ENCODE data around the gene CNP.
"Not testable (repeated sequence)": the region's sequence is repeated elsewhere in the genome, so short reads cannot be mapped to it uniquely, and the experiment has no call there.

Gene CNP

DNA sequence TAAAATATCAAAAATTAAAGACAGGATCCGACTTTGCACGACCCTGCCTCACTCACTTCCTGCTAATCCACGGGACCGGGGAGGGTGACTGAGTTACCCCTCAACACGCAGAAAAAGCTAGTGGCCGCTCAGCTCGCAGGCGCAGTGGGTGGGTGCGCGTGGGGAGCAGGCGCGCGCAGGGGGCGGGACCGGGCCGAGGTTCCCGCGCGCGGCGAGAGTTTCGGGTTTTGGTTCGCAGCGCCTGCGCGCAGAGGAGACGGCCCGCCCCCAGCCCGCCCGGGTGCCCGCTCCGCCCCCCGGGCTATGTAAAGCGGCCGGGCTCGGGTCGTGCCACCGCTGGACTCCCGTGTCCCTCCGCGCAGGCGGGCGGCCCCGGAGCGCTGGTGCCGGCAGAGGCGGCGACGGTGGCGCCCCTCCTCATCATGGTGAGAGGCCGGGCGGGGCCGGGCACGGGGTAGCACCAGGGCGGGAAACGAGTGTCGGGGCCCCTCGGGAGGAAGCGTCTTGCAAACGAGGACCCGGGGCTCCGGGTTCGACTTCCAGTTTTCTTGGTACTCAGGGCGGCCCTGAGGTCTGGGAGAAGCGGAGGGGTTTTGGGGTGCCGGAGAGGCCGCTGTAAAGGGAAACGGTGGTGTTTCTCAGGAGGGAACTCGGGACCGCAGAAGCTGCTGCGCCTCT lies at the start of gene CNP:
CNP (plus strand) TSS at position 333 of the 678 bp plus-strand sequence; CDS start at position 423, 90 bp downstream.
- DNase-seq (ENCODE audit: low read depth): peak; percentile 84

GRCh38 chr17:41917192-41917591 lies 49.4 kb upstream of the CNP start:
- DNase-seq (ENCODE audit: low read depth): no peak

GRCh38 chr17:41917679-41918313 lies 48.8 kb upstream of the CNP start:
- peak; percentile 4 for DNase-seq (ENCODE audit: low read depth)

DNA sequence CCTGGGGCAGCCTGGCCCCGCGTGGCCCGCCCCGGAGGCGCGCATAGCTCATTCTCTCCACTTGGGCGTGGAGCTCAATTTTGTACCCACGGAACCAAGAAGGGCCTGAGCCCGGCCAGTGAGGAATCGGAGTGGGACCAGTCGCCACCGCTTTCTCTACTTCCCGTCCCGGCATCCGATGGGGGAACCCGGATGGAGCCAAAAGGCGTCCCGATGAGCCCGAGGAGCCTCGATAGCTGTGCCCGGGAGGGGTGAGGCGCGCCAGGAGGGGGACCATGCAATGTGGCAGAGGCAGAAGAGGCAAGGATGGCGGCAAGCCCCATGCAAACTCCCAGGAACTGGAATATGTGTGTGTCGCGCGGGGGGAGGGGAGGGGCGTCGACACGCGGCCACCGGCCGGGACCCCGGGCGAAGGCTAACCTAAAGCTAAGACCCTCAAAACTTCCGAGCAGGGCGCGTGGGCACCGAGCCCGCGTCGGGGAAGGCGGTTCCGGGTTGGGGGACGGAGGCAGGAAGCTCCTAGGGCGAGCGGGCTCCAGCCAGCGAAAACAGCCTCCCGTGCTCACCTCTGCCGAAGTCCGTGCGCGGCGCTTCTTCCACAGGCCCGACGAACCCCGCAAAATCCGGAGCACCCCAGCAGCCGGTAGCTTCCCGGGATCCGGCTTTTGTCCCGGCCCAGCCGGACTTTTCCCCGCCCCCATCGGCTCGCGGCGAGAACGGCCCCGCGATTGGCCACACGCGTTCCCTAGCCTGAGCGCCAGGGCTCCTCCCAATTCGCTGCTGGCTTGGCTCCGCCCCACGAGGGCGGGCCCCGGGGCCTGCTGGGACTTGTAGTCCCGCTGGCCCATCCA lies 48.1 kb upstream of the CNP start, which contains the start of gene ACLY:
ACLY (minus strand) TSS at position 638 of the 851 bp plus-strand sequence. CDS start 5,078 bp downstream, outside the sequence.
- DNase-seq (ENCODE audit: low read depth): peak; percentile 94

DNA sequence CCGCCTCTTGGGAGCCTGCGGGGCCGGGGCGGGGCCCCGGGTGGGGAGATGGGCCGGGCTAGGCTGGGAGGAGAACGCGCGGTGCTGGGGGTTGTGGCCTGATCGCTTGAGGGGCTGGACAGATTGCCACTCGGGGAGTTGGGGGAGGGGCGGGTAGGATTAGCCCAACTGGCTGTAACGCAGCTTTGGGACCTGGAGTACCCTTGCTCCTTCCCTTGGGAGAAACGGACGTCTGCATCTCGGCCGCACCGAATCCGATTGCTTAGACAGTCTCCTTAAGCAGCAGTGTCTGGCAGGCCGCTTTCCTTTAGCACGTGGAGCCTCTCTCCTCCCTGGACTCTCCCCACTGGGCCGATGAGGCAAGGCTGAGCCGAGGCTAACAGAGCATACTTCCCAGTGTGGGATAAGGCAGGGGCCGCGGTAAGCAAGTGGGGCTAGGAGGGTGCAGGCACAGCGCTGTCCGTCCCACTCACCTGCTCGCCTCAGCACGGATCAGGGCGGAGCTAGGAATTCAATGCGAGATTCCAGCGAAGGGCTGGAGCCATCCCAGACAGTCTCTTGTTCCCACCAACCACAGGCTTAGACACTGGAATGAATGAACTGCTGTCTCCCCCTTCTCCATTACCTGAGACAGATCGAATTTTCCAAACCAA lies 47.3 kb upstream of the CNP start:
- no peak for DNase-seq (ENCODE audit: low read depth)

DNA sequence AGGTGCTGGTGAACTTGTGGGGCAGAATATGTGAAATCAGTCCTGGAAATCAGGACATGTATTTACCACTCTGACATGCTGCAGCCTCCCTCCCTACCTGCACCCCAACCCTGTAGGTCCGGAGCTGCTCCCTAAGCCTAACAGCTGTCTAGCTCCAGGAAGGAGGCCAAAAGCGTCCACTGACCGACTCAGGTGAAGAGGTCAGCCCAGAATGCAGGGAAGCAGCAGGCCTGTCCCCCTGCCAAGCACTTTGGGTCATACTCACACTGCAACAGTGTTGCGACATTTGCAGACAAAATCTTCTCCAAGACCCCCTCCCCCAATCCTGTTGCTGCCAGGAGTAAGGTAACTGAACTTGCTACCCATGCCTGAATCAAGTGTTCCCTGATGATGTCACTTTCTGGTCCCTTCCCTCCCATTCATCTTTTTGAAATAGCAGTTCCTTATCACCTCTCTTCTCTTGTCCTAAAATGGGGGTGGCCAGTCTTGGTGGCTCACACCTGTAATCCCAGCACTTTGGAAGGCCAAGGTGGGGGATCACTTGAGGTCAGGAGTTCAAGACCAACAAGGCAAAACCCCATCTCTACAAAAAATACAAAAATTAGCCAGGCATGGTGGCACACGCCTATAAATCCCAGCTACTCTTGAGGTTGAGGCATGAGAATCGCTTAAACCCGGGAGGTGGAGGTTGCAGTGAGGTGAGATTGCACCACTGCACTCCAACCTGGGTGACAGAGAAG lies 46.6 kb upstream of the CNP start:
- DNase-seq (ENCODE audit: low read depth): no peak

DNA sequence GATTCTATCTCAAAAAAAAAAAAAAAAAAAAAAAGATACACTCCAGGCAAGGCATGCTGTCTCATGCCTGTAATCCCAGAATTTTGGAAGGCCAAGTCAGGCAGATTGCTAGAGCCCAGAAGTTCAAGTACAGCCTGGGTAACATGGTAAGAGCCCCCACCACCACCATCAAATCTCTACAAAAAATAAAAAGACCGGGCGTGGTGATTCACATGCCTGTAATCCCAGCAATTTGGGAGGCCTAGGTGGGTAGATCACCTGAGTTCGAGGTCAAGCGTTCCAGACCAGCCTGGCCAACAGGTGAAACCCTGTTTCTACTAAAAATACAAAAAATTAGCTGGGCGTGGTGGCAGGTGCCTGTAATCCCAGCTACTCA lies 46.0 kb upstream of the CNP start:
- no peak for DNase-seq (ENCODE audit: low read depth)

DNA sequence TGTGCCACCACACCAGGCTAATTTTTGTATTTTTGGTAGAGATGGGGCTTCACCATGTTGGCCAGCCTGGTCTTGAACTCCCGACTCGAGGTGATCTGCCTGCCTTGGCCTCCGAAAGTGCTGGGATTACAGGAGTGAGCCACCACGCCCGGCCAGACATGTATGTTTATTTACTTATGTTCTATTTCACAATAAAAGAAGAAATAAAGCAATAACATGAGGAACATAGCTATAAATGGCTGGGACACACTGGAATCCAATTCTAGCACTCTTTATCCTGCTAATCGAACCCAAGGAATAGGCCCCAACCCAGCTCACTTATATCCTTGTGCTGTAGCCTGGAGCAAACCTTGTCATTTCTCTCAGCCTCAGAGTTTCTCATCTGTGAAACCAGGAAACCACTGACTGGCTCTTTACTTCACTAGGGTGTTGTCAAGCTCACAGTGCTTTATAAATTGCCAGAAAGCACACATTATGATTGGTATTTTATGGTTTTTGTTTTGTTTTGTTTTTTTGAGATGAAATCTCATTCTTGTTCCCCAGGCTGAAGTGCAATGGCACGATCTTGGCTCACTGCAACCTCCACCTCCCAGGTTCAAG lies 40.5 kb upstream of the CNP start:
- no peak for DNase-seq (ENCODE audit: low read depth)

DNA sequence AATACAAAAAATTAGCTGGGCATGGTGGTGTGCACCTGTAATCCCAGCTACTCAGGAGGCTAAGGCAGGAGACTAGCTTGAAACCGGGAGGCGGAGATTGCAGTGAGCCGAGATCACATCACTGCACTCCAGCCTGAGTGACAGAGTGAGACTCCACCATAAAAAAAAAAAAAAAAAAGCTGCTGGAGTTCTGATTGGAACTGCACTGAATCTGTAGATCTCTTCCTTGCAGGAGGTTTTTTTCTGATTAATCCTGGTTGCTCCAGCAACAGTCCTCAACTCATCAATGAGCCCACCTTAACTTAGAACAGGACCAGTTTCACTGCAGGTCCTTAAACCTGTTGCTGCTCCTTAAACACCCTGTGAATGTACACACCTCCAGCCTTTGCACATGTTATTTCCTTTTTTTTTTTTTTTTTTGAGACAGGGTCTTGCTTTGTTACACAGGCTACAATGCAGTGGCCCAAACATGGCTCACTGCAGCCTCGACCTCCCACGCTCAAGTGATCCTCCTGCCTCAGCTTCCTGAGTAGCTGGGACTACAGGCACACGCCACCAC lies 37.8 kb upstream of the CNP start:
- DNase-seq (ENCODE audit: low read depth): no peak

DNA sequence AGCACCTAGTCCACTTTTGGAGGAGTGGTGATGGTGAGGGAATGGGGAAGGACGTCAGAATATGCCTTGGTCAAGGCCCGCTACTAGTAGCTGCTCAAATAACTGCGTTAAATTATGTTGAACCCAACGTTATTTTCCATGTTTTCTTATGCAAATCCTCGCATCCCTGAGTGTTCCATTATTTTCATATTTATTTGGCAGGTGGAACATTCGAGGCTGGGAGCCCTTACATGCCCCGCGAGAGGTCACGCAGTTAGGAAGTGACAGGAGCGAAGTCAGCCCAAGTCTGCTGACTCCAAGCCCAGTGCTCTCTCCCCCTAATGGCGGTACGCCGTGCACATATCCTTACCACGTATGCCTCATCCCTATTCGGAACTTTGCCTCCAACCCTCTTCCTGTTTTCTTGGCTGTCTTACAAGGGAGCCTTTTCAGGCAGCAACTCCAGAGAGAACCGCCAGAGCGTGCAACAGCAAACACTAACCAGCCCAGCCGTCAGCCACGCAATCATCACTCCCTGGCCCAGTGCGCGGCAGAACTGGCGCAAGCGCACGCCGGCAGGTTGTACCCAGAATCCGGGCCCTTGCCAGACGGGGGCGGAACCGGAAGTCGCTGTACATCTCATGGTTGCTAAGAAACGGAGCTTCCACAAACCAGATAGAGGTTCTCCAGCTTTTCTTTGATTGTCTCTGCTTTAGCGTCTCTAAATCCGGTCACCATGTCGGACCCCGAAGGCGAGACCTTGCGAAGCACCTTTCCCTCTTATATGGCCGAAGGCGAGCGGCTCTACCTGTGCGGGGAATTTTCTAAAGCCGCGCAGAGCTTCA lies 36.4 kb upstream of the CNP start, which contains the start of gene ODAD4:
ODAD4 (plus strand) TSS at position 609 of the 824 bp plus-strand sequence; CDS start at position 716, 107 bp downstream.
- DNase-seq (ENCODE audit: low read depth): peak; percentile 93

- not testable (repeated sequence) for DNase-seq (ENCODE audit: low read depth)
These were observed 35.8 kb upstream of the CNP start for GRCh38 chr17:41930833-41931156.

GRCh38 chr17:41931715-41932114 lies 34.9 kb upstream of the CNP start:
- not testable (repeated sequence) for DNase-seq (ENCODE audit: low read depth)

DNA sequence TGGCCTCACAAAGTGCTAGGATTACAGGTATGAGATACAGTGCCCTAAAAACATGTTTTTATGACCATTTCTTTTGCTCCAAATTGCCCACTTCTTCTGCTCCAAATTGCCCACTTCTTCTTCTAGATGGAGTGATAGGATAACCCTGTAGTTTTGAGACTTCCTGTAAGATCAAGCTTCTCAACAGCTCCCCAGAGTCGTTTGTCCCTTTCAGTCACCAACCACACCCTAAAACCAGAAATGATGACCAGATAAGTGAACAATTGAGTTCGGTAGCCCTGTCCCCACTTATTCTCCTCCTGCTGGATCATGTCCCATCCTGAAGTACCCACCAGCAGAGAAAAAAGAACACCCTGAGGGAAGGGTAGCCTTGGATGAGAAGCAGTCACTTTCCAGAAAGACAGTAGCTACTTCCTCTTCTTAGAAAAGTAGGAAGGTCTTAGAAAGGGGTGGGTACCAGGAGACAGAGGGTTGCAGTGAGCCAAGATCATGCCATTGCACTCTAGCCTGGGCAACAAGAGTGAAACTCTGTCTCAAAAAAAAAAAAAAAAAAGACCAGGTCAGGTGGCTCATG lies 33.7 kb upstream of the CNP start:
- no peak for DNase-seq (ENCODE audit: low read depth)

DNA sequence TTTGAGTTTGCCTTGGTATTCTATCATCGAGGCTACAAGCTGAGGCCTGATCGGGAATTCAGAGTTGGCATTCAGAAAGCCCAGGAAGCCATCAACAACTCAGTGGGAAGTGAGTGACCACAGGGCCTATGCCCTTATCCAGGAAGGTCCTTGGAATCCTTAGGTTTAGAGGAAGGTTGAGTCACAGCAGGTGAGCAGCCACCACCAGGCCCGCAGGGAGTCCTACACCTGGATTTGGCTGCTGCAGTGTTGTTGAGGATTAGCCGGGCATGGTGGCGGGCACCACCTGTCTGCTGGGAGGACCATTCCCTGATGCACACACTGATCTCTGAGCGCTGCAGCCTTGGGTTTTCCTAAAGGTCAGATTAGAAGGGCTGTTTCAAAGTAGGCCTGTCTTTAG lies 31.0 kb upstream of the CNP start:
- no peak for DNase-seq (ENCODE audit: low read depth)

DNA sequence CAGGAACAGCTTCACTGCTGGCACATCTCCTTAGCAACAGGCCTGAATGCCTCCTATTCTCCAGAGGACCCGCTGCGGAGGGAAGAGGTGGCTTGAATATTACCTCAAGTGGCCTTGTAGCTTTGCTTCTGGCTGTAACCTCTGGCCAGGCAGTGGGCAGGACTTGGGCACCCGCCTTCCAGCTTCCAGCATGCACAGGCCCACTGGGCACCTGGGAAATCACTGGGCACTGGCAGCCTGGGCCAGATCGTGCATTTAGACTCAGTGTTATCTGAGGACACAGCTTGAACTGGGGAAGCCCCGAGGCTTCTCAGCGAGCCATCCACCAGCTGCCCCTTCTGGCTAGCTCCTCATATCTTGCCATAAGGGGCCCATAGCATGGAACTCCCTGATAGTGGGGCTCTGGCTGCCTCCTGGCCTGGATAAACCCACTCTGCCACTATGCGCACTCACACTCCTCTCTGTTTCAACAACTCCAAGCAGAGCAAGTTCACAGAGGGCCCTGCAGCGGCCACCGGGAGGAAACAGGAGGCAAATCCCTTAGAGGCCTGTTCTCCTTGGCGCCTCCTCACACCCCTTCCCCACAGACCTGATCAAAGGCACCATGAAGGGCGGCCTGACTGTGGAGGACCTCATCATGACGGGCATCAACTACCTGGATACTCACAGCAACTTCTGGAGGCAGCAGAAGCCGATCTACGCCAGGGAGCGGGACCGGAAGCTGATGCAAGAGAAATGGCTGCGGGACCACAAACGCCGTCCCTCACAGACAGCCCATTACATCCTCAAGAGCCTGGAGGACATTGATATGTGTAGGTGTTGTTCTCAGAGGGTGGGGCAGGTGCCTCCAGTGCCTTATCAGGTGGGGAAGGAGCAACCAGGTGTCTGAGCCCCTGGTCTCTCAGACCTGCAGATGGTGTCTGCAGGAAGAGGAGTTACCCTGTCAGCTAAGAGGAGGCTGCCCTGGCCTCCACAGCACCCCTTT lies 28.3 kb upstream of the CNP start:
- DNase-seq (ENCODE audit: low read depth): no peak

- no peak for DNase-seq (ENCODE audit: low read depth)
These were observed 27.4 kb upstream of the CNP start for GRCh38 chr17:41939044-41939692.

- no peak for DNase-seq (ENCODE audit: low read depth)
These were observed 26.9 kb upstream of the CNP start for GRCh38 chr17:41939693-41940090.

GRCh38 chr17:41941168-41941567 lies 25.4 kb upstream of the CNP start:
- DNase-seq (ENCODE audit: low read depth): no peak
